ENCODE results near the gene ARID5B. TPM values are rescaled to one million over a fixed set of nuclear protein-coding genes. Genes with fewer than 3 reads are reported as not detected.
A peak's percentile ranks its signal among the peaks of the same experiment; 100 is the strongest.

The ARID5B gene
- total RNA-seq, 1 donor, result 94.1 TPM

GRCh38 chr10:61994405-61995219 is 93.1 kb downstream of the ARID5B start:
- DNase-seq (ENCODE audit: insufficient read length, low spot score, missing footprints), result no peak
- Histone ChIP-seq H3K27me3 (ENCODE audit: insufficient read depth, low read length) (no peaks in the 10 kb centered on the region), H3K4me1 (ENCODE audit: insufficient read depth, low read length) (peaks cover 25% of the 10 kb centered on the region), H3K4me3 (ENCODE audit: insufficient read depth, low read length) (no peak overlapping the region), H3K9me3 (ENCODE audit: low read depth, low read length) (no peaks in the 10 kb centered on the region), H3K36me3 (ENCODE audit: insufficient read depth, low read length) (no peaks in the 10 kb centered on the region), H2AFZ (ENCODE audit: low read length) (no peak overlapping the region), H3K4me2 (ENCODE audit: insufficient read depth, low read length) (peak overlapping the region; percentile 86), H4K20me1 (ENCODE audit: insufficient read depth, low read length) (peaks cover 9% of the 10 kb centered on the region), H3K79me2 (ENCODE audit: insufficient read depth, low read length) (peaks cover 20% of the 10 kb centered on the region), H3K27ac (ENCODE audit: low read depth, low read length) (peak overlapping the region; percentile 96)
- no peak for TF ChIP-seq CTCF (IDR thresholded peaks at IDR 0.05; ENCODE audit: extremely low read depth, low read depth, low read length)

GRCh38 chr10:61995220-61995503 is 93.7 kb downstream of the ARID5B start:
- Histone ChIP-seq H3K4me2 (ENCODE audit: insufficient read depth, low read length) (no peak overlapping the region), H3K27me3 (ENCODE audit: insufficient read depth, low read length) (no peaks in the 10 kb centered on the region), H3K4me1 (ENCODE audit: insufficient read depth, low read length) (peaks cover 25% of the 10 kb centered on the region), H3K79me2 (ENCODE audit: insufficient read depth, low read length) (peaks cover 20% of the 10 kb centered on the region), H3K27ac (ENCODE audit: low read depth, low read length) (no peak overlapping the region), H3K4me3 (ENCODE audit: insufficient read depth, low read length) (no peak overlapping the region), H2AFZ (ENCODE audit: low read length) (no peak overlapping the region), H4K20me1 (ENCODE audit: insufficient read depth, low read length) (peaks cover 7% of the 10 kb centered on the region), H3K36me3 (ENCODE audit: insufficient read depth, low read length) (peaks cover 4% of the 10 kb centered on the region), H3K9me3 (ENCODE audit: low read depth, low read length) (no peaks in the 10 kb centered on the region)
- DNase-seq (ENCODE audit: insufficient read length, low spot score, missing footprints), result no peak
- no peak for TF ChIP-seq CTCF (IDR thresholded peaks at IDR 0.05; ENCODE audit: extremely low read depth, low read depth, low read length)

GRCh38 chr10:61998937-61999336 is 97.4 kb downstream of the ARID5B start:
- Histone ChIP-seq H3K4me3 (ENCODE audit: insufficient read depth, low read length) (no peak overlapping the region), H3K9me3 (ENCODE audit: low read depth, low read length) (no peaks in the 10 kb centered on the region), H3K4me2 (ENCODE audit: insufficient read depth, low read length) (no peak overlapping the region), H4K20me1 (ENCODE audit: insufficient read depth, low read length) (peaks cover 7% of the 10 kb centered on the region), H2AFZ (ENCODE audit: low read length) (no peak overlapping the region), H3K27me3 (ENCODE audit: insufficient read depth, low read length) (no peaks in the 10 kb centered on the region), H3K36me3 (ENCODE audit: insufficient read depth, low read length) (peaks cover 23% of the 10 kb centered on the region), H3K79me2 (ENCODE audit: insufficient read depth, low read length) (peaks cover 27% of the 10 kb centered on the region), H3K27ac (ENCODE audit: low read depth, low read length) (no peak overlapping the region), H3K4me1 (ENCODE audit: insufficient read depth, low read length) (peaks cover 4% of the 10 kb centered on the region)
- DNase-seq (ENCODE audit: insufficient read length, low spot score, missing footprints), result no peak
- no peak for TF ChIP-seq CTCF (IDR thresholded peaks at IDR 0.05; ENCODE audit: extremely low read depth, low read depth, low read length)

- no peak for TF ChIP-seq CTCF (IDR thresholded peaks at IDR 0.05; ENCODE audit: extremely low read depth, low read depth, low read length)
- H4K20me1 ChIP-seq (ENCODE audit: insufficient read depth, low read length), result peaks cover 13% of the 10 kb centered on the region
- no peaks in the 10 kb centered on the region for H3K27me3 ChIP-seq (ENCODE audit: insufficient read depth, low read length)
- no peak overlapping the region for H3K4me3 ChIP-seq (ENCODE audit: insufficient read depth, low read length)
- DNase-seq (ENCODE audit: insufficient read length, low spot score, missing footprints), result no peak
- peaks cover 29% of the 10 kb centered on the region for H3K79me2 ChIP-seq (ENCODE audit: insufficient read depth, low read length)
- H3K9me3 ChIP-seq (ENCODE audit: low read depth, low read length), result no peaks in the 10 kb centered on the region
- no peak overlapping the region for H2AFZ ChIP-seq (ENCODE audit: low read length)
- H3K27ac ChIP-seq (ENCODE audit: low read depth, low read length), result no peak overlapping the region
- no peak overlapping the region for H3K4me2 ChIP-seq (ENCODE audit: insufficient read depth, low read length)
- H3K4me1 ChIP-seq (ENCODE audit: insufficient read depth, low read length), result peaks cover 6% of the 10 kb centered on the region
- H3K36me3 ChIP-seq (ENCODE audit: insufficient read depth, low read length), result peaks cover 23% of the 10 kb centered on the region
Measured at GRCh38 chr10:62000037-62000603, 98.6 kb downstream of the ARID5B start.
